GM19467 (cell line): ENCODE data around the gene ATP8B4.

ENCODE experiments used
- ATAC-seq: cut with Tn5 transposase; IDR thresholded peaks from one replicate; pipeline ENCODE4 v1.9.1; 2021; ENCODE audit warnings: mild to moderate bottlenecking, moderate library complexity; ENCODE audit not compliant: unreplicated experiment

The ATP8B4 gene

DNA sequence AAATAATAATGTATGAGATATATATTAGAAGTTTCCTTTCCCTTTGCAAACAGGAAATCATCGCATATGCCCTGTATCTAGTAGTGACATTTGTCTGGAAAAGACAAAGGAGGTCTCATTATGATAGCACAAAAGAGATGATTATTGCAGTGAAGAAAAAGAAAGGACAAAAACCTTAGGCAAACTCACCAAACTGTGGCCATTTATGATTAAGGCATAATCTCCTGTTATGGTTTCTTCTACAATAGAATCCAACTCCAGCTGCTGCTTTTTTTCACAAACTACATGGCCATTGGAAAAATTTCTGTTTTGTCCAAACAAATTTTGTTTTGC lies 218.2 kb downstream of the ATP8B4 start:
- no peak for ATAC-seq

DNA sequence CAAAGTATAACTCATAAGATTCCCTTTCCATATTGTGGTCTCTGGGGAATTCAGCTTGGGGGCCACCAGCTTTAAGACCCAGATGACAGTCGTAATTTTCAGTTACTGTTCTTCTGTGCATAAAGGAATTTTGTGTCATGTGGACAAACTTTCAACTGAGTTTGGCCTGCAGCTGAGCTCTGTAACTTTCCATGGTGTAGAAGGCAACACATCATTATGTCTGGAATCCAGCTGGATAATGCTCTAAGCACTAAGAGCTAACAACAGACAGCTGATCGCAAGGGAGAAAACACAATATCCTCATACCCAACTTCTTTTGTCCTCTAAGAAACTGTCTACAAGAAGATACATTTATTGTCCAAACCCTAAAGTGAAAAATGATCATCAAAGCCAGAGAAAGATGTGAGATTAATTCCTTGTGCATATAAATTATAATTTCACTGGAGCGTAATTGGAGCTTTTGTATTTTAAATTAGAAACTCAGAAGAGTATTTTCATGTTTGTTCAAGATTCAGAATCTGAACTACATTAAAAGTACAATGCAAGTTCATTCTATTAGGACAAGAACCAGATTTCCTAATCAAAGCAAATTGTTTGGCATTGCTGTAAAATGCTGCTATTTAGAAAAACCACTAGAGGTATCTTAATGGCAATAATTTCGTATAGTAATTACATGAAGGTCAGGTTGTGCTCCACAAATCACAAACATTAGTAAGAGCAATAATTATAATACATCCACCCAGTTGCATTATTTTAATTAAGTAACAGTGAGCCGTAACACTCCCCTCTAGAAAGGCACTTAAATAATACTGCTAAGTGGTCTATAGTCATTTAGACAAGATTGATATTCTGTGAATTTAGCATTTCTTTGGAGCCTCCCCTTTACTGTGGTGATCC lies 218.8 kb downstream of the ATP8B4 start:
- ATAC-seq = no peak

DNA sequence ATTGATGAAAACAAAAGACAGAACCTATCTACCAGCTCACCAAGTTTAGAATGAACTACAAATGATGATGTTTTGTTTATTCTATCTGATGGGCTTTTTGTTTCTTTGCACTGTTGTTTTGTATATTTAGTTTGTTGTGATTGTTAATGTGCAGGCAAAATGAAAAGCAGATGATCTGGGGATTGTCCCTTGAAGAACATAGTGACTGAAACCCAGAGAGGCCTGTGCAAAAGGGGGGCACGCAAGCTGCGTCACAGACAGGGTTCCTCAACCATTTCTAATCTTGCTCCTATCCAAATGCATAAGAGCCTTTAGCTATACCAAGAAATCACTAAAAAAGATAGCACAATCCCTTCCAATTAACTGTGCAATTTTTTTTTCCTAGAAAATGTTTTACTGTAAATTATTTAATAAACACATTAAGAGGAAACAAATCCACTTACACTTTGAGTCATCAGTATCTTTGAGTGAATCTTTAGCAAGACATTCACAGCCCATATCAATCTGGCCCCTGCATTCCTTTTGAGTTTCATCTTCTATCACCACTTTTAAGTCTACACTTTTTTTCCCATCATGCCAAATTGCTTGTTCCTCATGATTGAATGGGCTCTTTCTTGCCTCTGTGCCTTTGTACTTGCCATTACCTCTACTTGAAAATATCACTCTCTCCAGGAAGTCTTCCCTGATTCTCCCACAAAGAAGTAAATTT lies 220.3 kb downstream of the ATP8B4 start:
- no peak for ATAC-seq

DNA sequence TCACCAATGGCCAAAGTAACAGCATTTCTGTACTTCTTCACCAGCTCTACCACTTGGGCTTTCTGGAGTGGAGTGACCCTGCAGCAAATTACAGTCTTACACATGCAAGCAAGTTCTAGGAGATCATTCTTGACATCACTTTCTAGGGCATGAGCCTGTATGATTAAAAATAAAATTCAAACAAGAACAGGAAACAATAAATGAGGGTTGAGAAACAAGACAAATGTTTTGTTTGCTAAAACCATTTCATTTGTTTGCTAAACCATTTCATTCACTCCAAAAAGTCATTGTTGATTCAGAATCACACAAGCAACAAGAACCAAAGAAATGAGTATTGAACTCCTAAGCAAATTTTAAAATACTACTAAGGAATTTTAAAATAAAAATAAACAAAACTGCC lies 220.9 kb downstream of the ATP8B4 start:
- no peak for ATAC-seq

DNA sequence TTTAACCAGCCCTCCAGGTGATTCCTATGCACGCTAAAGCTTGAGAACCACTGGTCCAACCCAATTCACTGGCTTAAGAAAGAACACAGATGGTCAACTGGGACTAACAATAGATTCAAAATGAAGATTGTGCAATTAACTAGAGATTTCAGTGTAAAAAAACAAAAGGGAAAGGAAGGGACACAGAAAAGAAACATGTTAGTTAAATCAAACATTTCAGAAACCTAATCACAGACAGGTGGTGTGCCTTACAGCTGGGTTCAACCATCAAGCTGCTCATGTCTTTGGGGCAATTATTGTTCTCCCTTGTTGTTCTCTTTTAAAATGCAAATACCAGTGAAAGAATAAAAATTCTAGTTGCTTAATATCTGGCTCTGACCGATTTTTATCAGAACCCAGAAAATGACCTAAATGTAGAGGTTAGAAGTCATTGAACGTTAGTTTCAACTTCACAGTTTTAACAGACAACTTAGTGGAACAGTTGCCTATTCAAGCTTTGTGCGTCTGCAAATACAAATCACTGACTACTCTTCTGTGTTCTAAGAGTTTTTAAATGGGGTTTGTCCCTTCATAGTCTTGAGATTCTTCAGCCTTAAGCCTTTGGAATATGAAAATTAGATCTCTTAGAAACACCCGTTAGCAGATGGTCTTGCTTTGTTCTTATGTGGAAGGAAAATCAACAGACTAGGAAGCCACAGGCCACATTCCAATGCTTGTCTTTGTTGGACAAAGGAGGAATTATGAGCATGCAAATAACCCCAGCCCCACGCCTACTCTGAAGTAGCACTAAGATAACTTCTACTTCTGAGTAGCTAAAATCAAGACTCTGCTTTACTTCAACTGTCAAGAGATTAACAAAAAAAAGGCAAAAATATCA lies 223.4 kb downstream of the ATP8B4 start:
- no peak for ATAC-seq

DNA sequence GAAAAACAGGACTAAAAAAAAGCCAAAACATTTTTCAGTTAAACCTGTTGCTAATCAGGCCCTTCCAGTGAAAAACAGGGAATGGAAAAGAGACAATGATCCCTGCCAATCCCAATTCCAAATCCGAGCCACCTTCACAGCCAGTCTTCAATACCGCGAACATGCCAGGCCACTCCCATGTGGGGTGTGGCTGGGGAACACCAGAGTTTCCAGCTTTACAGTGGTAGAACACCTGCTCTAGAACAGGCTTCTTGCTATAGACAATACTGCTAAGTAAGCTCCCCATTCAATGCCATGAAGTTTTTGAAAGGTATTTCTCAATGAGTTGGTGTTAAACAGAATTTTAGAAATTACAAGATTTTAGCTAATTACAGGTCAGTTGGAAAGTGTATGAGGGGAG lies 228.3 kb downstream of the ATP8B4 start:
- ATAC-seq = no peak

DNA sequence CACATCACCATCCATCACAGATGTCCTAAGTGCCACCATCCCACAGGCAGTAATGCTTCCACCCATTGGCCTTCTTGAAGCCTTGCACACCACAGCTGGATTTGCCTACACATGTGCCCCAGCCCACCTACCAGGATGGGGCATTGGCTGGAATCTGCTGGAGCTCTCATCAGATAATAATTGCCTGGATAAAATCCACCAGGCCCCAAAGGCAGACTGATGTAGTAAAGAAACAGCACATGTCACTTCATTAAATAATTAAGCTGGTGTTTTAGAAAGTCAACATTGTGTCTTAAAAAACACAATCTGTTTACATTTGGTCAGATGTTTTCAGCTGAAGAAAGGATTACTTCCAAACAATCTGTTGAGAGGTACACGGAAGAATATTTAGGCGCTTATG lies 229.5 kb downstream of the ATP8B4 start:
- ATAC-seq = no peak

DNA sequence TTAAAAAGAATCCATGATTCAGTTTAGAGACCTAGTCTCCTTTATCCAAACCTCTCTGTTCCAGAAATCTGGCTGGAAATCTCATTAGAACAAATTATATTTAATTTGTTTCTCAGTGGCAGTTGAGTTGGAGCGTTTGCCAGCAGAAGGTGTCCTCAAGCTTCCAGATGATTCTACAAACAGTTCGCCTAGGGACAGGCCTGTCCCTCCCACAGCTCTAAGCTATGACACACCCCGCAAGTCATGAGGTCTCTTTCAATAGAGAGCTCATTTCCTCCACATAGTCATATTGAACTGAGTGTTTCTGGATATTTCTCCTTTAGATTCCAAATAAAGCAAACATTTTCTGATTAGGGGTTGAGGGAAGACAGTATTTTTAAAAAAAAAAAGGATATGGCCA lies 230.3 kb downstream of the ATP8B4 start:
- no peak for ATAC-seq

DNA sequence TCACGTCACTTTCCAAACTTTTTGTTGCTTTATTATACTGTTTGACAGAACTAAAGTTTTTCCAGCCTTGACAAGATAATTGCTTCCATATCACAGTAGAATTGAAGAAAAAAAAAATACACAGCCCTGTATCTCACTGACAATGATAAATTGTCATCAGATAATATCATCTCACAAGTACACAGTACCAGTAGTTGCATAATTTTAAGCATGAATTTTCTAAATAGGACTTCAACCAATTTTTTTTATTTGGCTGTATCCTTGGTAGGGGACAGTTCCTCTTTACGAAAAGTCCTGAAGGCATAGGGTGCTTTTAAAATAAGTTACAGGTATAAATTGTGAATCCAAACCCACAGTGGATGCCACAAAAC lies 230.7 kb downstream of the ATP8B4 start:
- no peak for ATAC-seq

DNA sequence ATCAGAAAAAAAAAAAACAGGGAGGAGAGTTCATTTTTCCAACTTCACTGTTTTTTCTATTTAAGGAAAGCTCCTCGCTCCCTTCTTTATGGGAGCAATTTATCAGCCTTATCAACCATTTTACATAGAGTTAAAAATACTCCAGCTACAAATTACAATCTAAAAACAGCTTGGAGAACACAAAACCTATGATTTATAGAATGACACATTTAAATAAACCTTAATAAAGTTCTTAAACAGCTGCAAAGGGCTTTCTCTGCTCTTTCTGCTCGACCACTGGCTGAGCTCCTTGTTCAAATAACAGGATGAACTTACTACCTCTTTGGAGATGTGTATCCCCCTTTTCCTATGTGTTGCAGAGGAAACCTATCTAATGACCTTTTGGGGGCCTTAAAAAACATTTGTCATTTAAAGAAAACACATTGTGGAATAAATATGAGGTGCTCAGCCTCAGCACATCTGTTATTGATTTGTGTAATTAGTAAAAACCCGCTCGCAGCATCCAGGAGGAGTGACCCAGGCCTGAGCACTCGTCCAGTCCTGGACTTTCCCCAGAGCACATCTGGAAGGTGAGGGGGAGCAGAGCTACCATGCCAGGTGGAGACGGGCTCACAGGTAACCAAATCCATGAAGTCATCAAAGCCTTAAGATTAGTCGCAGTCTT lies 231.2 kb downstream of the ATP8B4 start:
- no peak for ATAC-seq

DNA sequence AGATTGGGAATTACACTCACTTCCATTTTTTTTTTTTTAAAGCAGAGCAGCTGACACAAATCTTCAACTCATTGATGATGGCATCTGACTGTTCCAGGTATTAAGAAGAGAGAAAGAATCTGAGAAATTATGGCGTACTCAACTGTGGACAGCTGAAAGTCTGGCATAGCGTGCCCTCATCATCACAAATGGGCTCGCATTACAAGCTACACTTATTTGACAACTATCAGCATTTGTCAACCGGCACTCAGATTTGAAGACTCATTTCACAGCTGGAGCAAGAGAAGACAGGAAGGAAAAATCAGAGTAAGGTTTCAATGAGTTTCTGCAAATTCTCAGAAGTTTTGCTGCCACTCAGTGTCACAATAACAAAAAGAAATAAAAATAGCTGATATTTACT lies 235.9 kb downstream of the ATP8B4 start:
- no peak for ATAC-seq

DNA sequence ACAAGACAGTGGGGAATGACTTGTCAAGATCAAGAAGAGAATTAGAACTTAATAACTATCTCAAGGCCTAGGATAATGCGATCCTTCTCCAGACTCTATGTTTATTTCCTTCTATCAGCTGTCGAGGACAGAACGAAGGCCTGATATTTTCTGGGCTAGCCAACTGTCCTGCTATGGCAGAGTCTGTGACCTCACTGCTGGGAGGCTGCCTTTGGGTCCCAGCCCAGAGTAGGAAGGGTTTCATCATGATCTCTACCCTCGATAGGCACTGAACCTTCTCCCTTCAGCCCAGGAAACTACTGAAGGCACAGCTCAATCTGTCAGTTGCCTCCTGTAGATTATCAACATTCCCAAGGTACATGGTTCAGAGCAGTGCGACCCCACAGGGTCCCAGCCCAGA lies 237.2 kb downstream of the ATP8B4 start:
- ATAC-seq = no peak

DNA sequence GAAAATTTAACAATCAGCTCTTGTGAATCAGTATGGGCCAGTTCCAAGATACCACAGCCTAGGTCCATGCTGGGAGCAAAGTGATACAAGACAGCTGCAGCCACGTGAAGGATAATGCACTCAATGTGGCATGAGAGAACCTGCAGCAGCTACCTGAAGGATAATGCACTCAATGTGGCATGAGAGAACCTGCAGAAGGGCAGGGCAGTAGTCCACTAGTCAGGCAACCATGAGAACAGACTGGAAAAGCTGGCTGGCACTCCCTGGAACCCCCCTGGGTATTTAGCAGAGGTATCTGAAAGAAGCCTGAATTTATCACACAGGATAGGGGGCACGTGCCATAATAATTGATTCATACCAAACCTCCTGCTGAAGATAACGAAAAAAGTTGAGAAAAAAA lies 237.6 kb downstream of the ATP8B4 start:
- no peak for ATAC-seq

DNA sequence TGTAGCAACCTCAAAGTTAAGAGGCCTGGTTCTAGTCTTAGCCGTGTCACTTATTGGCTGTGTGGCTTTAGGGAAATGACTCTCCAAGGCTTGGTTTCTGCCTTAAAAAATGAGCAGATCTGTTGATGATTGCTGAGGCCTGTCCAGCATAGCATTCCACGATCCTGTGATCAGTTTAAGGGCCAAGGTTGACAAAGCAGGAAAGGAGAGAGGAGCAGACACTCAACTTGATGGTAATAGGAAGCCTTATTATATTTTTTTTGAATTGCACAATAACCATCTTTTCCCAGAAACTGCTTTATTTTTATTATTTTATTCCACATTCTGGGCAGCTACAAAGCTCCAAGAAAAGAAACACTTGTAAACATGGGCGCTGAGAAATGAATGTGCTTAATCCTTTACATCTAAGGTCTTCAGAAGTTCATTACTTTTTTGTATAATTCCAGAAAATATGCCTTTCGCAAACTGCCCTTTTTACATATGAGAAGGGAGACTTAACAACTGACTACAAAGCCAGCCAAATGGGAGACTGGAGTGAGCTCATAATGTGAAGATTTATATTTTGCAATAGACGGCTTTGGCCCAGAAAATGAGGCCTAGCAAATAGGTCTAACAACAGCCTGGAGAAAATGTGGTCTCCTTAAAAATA lies 241.0 kb downstream of the ATP8B4 start:
- ATAC-seq = no peak

DNA sequence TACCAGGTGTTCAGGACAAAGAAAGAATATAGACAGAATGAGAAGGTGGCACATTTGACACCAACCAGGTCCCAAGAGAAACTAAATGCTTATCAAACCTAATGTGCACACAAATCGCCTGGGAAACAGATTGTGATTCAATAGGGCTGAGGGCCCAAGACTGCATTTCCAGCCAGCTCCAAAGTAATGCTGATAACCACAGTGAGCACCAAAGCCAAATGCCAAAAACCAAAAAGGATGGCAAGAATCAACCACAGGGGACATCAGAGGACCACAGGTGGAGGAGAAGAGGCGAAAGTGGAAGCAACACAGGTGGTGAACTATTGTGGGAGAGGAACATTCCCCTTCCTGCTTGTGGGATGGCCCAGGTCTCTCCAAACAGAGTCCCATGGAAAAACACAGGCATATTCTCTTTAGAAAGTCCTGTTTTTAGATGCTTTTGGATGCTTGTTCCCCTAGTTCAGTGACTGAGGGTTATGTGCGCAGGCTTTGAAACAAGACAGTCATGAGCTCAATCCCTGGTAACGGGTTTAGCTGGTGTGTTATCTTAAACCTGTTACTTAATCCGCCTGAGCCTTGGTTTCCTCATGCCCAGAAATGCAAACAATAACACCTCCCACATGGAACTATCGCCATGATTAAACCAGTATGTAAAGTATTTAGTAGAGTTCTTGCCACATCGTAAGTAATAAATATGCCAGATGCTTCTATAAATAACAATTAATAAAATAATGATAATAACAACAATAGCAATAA lies 241.7 kb downstream of the ATP8B4 start:
- ATAC-seq = no peak

DNA sequence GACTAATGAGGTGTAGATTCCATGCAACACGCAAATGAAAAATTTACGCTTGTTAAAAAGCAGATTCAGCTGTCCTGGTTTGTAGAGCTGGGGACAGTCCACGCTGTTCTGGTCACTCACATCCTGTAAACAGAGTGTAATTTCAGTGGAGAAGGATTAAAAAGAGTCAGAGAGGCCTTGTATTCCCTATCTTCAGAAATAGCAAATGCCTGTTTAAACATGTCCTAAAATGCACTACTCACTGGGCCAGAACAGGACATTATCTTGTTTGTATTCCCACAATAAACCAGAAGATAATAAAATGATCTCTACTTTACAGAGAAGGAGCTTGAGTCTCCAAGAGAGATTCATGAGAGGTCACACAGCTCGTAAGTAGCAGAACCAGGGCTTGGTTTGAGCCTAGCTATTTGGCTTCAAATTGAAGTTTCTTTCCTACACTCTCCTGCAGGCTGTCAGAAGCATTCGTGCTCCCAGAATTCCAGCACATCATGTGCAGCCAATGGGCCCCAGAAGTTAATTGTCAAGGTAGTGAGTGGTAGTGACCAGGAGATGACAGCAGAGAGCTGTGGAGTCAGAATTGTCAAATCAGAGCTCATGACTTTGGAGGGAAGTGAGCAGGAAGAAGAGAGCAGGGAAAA lies 242.5 kb downstream of the ATP8B4 start:
- no peak for ATAC-seq

DNA sequence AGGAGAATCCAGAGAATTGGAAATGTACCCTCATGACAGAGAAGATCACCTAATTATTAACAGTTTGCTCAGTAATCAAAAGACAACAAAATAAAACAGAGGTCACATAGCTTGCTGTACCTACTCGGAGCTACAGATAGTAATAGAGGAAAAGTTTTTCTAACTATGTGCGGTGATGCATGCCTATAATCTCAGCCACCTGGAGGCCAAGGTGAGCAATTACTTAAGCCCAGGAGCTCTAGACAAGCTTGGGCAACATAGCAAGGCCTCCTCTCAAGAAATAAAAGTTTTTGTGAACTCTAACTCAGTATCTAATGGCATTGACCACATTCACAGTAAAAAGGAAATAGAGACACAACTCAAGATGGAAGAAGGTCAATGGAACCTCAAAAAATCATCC lies 243.6 kb downstream of the ATP8B4 start:
- ATAC-seq = no peak

DNA sequence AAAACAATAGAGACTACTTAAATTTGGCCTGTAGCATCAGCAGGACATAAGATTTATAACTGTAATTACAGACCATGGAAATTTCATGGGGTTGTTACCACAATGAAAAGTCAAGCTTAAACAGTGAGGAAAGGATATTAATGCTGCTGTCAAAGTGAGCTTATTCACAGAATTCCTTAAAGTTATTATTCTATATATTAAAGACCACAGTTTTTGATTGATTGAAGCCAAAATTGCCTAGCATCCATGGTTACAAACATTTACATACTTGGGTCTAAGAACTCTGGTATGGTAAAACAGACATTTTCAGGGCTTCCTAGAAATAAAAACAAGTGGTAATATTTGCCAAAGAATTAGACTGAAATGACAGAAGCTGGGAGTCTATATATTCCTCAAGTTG lies 248.6 kb downstream of the ATP8B4 start:
- ATAC-seq = no peak

DNA sequence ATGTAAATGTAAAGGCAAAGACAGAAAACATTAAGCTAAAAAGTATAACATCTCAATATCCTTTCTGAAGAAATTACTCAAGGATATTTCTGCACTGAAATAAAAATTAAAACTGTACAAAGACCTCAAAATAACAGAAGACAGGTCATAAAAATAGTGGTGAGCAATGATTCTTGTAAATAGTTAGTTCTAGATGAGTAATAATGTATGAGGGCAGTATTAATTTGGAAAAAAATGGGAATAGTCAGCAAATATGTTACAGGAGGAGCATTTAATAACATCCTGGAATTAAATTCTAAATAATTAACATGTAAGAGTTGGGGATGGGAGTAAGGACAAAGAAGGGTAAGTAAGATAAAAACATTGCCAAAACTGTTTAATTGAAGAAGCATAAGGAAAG lies 250.7 kb downstream of the ATP8B4 start:
- ATAC-seq = no peak
